HG03139 (cell line): ENCODE results near the gene CCDC159.
"Not testable (repeated sequence)": the region's sequence is repeated elsewhere in the genome, so short reads cannot be mapped to it uniquely, and the experiment has no call there.

ENCODE experiments used
- ATAC-seq: cut with Tn5 transposase; IDR thresholded peaks from one replicate; pipeline ENCODE4 v1.9.1; 2021; ENCODE audit not compliant: unreplicated experiment

Gene CCDC159

GRCh38 chr19:11346104-11346940, at the start of gene CCDC159, which contains the start of gene TMEM205:
CCDC159 (plus strand) TSS chr19:11346519; CDS start chr19:11346607, 88 bp downstream.
TMEM205 (minus strand) TSS chr19:11346268; CDS start chr19:11345619, 649 bp downstream.
- ATAC-seq, result peak; percentile 76

- no peak for ATAC-seq
Measured at GRCh38 chr19:11299946-11300810, 46.1 kb upstream of the CCDC159 start.

- ATAC-seq, result no peak
Measured at GRCh38 chr19:11300811-11301120, 45.6 kb upstream of the CCDC159 start.

GRCh38 chr19:11304936-11305335, 41.4 kb upstream of the CCDC159 start:
- ATAC-seq, result no peak

- ATAC-seq, result no peak
Measured at GRCh38 chr19:11306337-11306736, 40.0 kb upstream of the CCDC159 start.

GRCh38 chr19:11320278-11320995, 25.9 kb upstream of the CCDC159 start:
- ATAC-seq, result not testable (repeated sequence)

- ATAC-seq, result no peak
Measured at GRCh38 chr19:11321191-11322126, 24.9 kb upstream of the CCDC159 start.

GRCh38 chr19:11322269-11323024, 23.9 kb upstream of the CCDC159 start:
- ATAC-seq, result no peak

GRCh38 chr19:11323601-11324078, 22.7 kb upstream of the CCDC159 start:
- ATAC-seq, result no peak

- ATAC-seq, result peak; percentile 53
Measured at GRCh38 chr19:11324079-11324661, 22.1 kb upstream of the CCDC159 start.

GRCh38 chr19:11324748-11325389, 21.4 kb upstream of the CCDC159 start:
- no peak for ATAC-seq

- ATAC-seq, result no peak
Measured at GRCh38 chr19:11325544-11325943, 20.8 kb upstream of the CCDC159 start.

- ATAC-seq, result no peak
Measured at GRCh38 chr19:11330127-11330526, 16.2 kb upstream of the CCDC159 start.

- no peak for ATAC-seq
Measured at GRCh38 chr19:11331502-11331901, 14.8 kb upstream of the CCDC159 start.

GRCh38 chr19:11332822-11333221, 13.5 kb upstream of the CCDC159 start:
- no peak for ATAC-seq

- ATAC-seq, result not testable (repeated sequence)
Measured at GRCh38 chr19:11333838-11334237, 12.5 kb upstream of the CCDC159 start.

- ATAC-seq, result no peak
Measured at GRCh38 chr19:11335449-11336146, 10.7 kb upstream of the CCDC159 start.

GRCh38 chr19:11337080-11337479, 9.2 kb upstream of the CCDC159 start:
- ATAC-seq, result no peak
